Measurements from ENCODE around the gene CNTN4.

Gene CNTN4

DNA sequence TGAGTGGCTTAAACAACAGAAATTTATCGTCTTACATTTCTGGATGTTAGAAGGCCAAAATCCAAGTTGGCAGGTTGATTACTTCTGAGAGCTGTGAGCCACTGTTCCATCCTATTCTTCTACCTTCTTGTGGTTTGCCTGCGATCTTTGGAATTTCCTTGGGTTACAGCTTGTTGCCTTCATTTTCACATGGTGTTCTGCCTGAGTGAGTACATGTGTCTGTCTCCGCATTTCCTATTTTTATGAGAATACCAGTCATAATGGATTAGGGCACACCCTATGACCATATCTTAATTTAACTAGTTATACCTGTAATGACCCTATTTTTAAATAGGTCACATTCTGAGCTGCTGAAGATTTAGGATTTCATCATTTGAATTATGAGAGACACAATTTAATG is 294.3 kb downstream of the CNTN4 start:
- no peak for DNase-seq (ENCODE audit: low spot score)

GRCh38 chr3:2415083-2415482 is 316.4 kb downstream of the CNTN4 start:
- no peak for DNase-seq (ENCODE audit: low spot score)

GRCh38 chr3:2420919-2421318 is 322.3 kb downstream of the CNTN4 start:
- DNase-seq (ENCODE audit: low spot score) = no peak

DNA sequence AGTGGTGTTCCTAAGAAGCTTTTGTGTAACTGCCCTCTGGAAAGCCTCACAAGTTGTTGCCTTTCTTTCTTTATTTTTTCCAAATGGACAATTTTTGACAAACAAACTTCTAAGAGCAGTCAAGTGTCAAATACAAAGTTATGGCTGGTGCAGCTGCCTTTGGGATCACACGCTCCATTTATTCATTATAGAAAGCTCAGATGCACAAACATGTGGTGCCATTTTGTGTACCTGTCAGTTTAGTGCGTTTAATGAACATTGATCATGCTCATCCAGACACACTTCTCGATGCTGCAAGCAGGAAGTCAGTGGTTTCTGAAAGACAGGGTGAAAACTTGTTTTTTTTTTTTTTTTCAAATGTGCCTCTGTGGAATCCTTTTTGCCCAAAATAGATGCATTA is 324.5 kb downstream of the CNTN4 start:
- DNase-seq (ENCODE audit: low spot score) = no peak

DNA sequence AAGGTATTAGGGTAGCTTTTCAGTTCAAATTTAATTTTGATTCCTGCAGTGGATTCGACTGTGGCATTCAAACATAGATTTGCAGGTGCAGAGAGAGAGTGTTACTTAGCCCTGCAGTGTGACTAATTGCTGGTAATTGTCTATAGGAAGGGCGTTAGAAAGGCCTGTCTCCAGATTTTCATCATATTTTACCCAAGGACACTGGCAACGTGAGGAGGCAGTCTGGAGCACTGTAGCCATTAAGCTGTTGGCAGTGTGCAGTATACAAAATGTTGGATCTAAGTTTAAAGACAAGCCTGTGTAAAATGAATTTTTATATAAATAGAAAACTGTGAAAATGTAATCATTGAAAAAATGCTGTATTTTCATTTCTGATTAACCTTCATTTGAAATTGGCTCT is 342.9 kb downstream of the CNTN4 start:
- DNase-seq (ENCODE audit: low spot score) = no peak

GRCh38 chr3:2446146-2446545 is 347.5 kb downstream of the CNTN4 start:
- DNase-seq (ENCODE audit: low spot score) = no peak

DNA sequence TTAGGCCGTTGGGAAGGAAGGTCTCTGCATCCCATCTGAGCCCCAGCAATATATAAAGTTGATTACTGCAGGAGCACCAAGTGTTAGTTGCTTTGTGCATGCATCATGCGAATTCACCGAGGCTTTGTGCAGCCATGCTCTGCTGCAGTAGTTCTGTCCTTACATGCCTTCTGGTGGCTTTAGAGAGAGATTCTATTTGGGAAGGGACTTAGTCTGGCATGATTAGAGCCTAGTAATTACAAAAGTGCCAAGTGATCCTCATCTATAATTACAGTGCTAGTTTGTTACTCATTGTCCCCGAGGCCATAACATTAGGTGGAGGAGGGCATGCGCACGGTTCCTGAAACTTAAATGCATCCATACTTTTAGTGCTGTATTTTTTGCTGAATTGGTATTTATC is 353.6 kb downstream of the CNTN4 start:
- no peak for DNase-seq (ENCODE audit: low spot score)

GRCh38 chr3:2454865-2455264 is 356.2 kb downstream of the CNTN4 start:
- DNase-seq (ENCODE audit: low spot score) = no peak

DNA sequence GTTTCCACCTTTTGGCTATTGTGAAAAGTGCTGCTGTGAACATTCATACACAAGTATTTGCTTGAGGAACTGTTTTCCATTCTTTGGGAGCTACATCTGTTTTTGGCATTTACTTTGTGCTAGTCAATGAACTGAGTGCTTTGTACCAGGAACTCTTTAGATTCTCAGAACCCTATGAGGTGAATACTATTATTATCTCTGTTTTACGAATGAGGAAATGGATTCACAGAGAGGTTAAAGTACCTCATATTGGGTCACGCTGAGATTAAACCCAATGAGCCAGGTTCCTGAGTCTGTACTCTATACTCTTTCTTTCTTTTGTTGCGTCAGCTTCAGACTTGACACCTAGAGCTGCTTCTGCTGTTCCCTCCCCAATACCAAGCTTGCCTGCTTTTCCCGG is 358.1 kb downstream of the CNTN4 start:
- DNase-seq (ENCODE audit: low spot score) = no peak

DNA sequence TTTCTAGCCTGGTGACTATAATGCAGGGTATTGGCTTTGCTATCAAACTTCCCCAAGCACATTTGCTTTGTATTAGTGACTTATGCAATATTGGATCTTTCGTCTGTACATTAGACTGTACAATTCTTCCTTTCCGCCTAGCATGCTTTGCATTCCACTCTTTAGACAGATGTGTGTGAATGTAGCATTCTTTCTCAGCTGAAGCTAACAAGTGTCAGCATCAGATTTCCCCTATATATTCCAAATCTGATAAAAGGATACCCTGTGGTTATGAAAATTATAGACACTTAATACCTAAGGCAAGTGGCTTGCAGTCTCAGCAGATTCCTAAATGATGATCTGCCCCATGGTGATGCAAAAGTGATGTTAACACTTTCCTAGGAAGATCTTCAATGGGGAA is 360.1 kb downstream of the CNTN4 start:
- DNase-seq (ENCODE audit: low spot score) = no peak

DNA sequence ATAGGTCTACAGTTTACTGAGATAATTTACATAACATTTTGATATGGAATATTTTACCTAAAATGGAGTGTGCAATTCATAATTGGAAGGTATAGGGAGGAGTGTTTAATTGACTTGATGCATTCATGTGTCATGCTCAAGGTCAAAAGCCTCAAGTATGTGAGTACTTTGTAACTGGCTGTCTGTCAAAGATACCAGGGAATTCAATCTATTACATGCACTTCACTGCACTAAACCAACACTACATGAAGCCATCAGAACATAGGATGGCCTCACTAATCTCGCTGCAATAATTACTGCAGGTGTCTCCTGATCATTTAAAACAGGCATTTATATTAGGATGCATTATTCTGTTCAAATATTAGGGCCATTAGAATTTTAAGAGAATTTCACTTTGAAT is 367.2 kb downstream of the CNTN4 start:
- DNase-seq (ENCODE audit: low spot score) = no peak

GRCh38 chr3:2468816-2469215 is 370.1 kb downstream of the CNTN4 start:
- no peak for DNase-seq (ENCODE audit: low spot score)

GRCh38 chr3:2476996-2477395 is 378.3 kb downstream of the CNTN4 start:
- no peak for DNase-seq (ENCODE audit: low spot score)

DNA sequence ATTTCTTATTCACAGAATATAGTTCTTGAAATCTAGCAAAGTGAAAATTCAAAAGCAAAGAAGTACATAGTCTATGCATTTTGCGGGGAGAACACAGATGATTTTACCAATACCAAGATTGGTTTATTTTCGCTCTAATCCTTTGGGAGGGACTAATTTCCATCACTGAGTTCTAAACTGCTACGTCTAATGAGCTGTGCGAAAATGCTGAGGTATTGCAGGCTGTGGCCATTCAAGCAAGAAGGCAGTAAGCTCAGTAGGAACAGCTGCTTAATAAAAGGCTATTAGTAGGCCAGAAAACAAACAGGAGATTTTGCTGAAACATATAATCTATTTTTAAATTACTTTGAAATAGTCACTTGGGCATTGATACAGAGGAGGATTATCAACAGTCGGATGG is 379.0 kb downstream of the CNTN4 start:
- DNase-seq (ENCODE audit: low spot score) = no peak

- no peak for DNase-seq (ENCODE audit: low spot score)
Measured at GRCh38 chr3:2484162-2485026, 385.7 kb downstream of the CNTN4 start.

- DNase-seq (ENCODE audit: low spot score) = no peak
Measured at GRCh38 chr3:2485027-2485375, 386.3 kb downstream of the CNTN4 start.

- DNase-seq (ENCODE audit: low spot score) = no peak
Measured at GRCh38 chr3:2495746-2496145, 397.1 kb downstream of the CNTN4 start.

DNA sequence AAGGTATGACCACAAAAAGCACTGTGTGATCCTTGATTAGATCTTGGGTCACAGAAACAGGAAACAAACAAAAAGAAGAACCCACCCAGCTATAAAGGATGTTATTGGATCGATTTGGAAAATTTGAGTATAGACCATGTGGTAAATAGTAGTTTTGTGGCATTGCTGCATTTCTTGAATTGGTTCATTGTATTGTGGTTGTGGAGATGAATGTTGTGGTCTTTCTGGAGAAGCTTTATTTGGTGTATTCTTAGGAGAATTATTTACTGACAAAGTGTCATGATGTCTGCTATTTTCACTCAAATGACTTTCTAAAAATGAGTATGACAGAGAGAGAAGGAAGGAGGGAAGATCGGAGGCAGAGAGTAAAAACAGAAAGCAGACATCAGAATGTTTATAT is 406.2 kb downstream of the CNTN4 start:
- no peak for DNase-seq (ENCODE audit: low spot score)

DNA sequence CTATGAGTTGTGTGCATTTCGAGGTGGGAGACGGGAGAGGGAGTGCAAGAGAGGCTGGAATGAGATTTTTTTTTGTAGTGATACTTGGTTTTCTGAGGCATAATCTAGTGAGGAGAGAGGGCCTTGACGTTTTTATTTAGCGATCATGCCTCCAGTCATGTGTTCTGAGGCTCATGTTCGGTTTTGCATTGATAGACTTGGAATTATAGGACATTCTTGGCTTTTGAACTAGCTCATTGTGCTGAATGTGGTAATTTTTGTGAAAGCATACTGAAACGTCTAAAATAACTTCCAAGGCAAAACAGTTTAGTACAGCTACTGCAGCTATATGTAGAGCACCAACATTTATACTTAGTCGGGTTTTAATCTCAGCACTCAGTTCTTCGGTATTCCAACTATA is 408.1 kb downstream of the CNTN4 start:
- DNase-seq (ENCODE audit: low spot score) = no peak

- no peak for DNase-seq (ENCODE audit: low spot score)
Measured at GRCh38 chr3:2510591-2511145, 412.0 kb downstream of the CNTN4 start.

DNA sequence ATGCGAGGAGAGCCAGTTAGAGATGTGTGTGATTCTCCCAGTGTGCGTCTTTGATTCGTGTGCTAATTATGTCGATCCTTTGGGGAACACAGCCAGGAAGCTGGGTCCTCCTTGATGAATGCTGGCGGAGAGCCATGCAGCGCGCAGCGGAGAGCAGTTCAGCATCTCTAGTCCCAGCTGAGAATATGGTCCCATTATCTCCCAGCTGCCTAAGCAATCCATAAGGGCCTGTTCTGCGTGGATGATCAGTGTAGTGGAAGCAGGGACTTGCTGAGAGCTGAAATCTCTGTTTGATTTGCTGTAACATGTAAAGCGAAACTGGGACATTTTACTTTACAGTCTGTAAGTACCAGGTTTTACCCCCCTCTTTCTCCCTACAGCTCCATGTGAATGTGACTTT is 412.7 kb downstream of the CNTN4 start:
- DNase-seq (ENCODE audit: low spot score) = no peak

GRCh38 chr3:2512881-2513280 is 414.2 kb downstream of the CNTN4 start:
- DNase-seq (ENCODE audit: low spot score) = no peak

DNA sequence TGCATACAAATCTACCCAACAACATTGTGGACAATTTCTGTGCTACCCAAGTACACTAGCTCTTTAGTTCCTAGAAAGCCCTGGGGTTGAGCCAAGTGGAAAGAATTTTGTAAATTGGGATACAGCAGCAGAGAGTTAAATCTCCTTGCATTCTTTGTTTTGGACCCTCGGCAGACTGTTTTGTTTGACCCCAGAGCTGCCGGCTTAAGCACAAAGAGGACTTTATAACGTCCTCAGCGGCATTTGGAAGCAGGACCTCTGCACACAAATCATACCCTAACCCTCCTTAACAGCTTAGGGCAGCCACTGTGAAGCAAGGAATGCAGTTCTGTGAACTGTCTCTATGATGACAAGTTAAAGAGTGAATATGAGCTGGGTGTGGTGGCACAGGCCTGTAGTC is 415.3 kb downstream of the CNTN4 start:
- no peak for DNase-seq (ENCODE audit: low spot score)

GRCh38 chr3:2516762-2517441 is 418.2 kb downstream of the CNTN4 start:
- DNase-seq (ENCODE audit: low spot score) = no peak
